ENCODE data around the gene KNTC1.
"Not testable (repeated sequence)": the region's sequence is repeated elsewhere in the genome, so short reads cannot be mapped to it uniquely, and the experiment has no call there.

KNTC1 gene

DNA sequence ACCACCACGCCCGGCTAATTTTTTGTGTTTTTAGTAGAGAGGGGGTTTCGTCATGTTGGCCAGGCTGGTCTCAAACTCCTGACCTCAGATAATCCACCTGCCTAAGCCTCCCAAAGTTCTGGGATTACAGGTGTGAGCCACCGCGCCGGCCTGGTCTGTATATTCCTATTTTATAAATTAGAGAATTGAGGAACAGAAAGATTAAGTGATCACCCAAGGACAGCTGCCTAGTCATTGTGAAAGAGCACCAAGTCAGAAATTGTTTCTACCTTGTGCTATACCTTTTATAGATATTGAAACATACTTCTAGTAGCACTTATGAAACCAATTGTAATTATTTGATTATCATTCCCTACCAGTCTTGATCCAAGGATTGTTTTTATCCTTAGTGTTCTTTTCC, 1.9 kb downstream of the KNTC1 start:
- no peak overlapping the region for H3K4me3 ChIP-seq (ENCODE audit: low read depth in 1 of 2, low read length in 2 of 2)
- no peaks in the 10 kb centered on the region for H3K9me3 ChIP-seq (ENCODE audit: control insufficient read depth in 1 of 2, low read length in 2 of 2)
- H3K27me3 ChIP-seq (ENCODE audit: low read depth, low read length), result no peaks in the 10 kb centered on the region
- no peak overlapping the region for H3K27ac ChIP-seq (ENCODE audit: low read length)
- peaks cover 4 to 12% of the 10 kb centered on the region in 2 donors for H3K36me3 ChIP-seq (ENCODE audit: control insufficient read depth in 1 of 2, insufficient read depth in 2 of 2, low read length in 2 of 2)
- H3K4me1 ChIP-seq (ENCODE audit: control insufficient read depth in 1 of 2, insufficient read depth in 2 of 2, low read length in 2 of 2), result peaks cover 8 to 20% of the 10 kb centered on the region in 2 donors

DNA sequence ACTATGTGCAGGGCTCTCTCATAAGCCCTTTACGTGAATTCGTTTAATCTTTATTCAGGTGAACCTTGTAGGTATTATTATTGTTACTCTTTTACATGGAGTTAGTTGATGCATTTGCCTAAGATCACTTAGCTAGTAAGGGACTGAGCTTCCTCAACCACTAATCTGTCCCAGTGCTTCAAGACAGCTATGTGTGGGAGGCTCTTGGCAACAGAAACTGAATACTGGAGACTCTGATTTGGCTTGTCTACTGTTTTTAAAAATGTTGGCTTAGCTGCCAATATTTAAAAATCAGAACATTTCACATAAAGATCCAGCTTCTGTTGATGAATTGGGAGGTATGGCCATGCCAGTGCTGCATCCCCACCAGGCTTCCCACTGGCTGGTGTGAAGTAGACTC, 6.8 kb downstream of the KNTC1 start:
- H3K27ac ChIP-seq (ENCODE audit: low read length), result no peak overlapping the region
- H3K36me3 ChIP-seq (ENCODE audit: control insufficient read depth in 1 of 2, insufficient read depth in 2 of 2, low read length in 2 of 2), result peaks cover 0 to 9% of the 10 kb centered on the region in 2 donors

GRCh38 chr12:122537021-122537420, 10.0 kb downstream of the KNTC1 start:
- H3K27me3 ChIP-seq (ENCODE audit: low read depth, low read length), result no peaks in the 10 kb centered on the region
- H3K4me3 ChIP-seq (ENCODE audit: low read depth in 1 of 2, low read length in 2 of 2), result no peak overlapping the region
- H3K9me3 ChIP-seq (ENCODE audit: control insufficient read depth in 1 of 2, low read length in 2 of 2), result no peaks in the 10 kb centered on the region
- peaks cover 0 to 6% of the 10 kb centered on the region in 2 donors for H3K36me3 ChIP-seq (ENCODE audit: control insufficient read depth in 1 of 2, insufficient read depth in 2 of 2, low read length in 2 of 2)
- no peak overlapping the region for H3K27ac ChIP-seq (ENCODE audit: low read length)
- H3K4me1 ChIP-seq (ENCODE audit: control insufficient read depth in 1 of 2, insufficient read depth in 2 of 2, low read length in 2 of 2), result no peaks in the 10 kb centered on the region

More for the DNA sequence above, 6.8 kb downstream of the KNTC1 start:
- Histone ChIP-seq H3K9me3 (ENCODE audit: control insufficient read depth in 1 of 2, low read length in 2 of 2) (no peaks in the 10 kb centered on the region), H3K4me1 (ENCODE audit: control insufficient read depth in 1 of 2, insufficient read depth in 2 of 2, low read length in 2 of 2) (no peaks in the 10 kb centered on the region), H3K4me3 (ENCODE audit: low read depth in 1 of 2, low read length in 2 of 2) (no peak overlapping the region), H3K27me3 (ENCODE audit: low read depth, low read length) (no peaks in the 10 kb centered on the region)

- H3K4me1 ChIP-seq (ENCODE audit: control insufficient read depth in 1 of 2, insufficient read depth in 2 of 2, low read length in 2 of 2), result no peaks in the 10 kb centered on the region
- H3K27ac ChIP-seq (ENCODE audit: low read length), result no peak overlapping the region
- H3K4me3 ChIP-seq (ENCODE audit: low read depth in 1 of 2, low read length in 2 of 2), result no peak overlapping the region
- H3K36me3 ChIP-seq (ENCODE audit: control insufficient read depth in 1 of 2, insufficient read depth in 2 of 2, low read length in 2 of 2), result peaks cover 0 to 6% of the 10 kb centered on the region in 2 donors
- H3K9me3 ChIP-seq (ENCODE audit: control insufficient read depth in 1 of 2, low read length in 2 of 2), result no peaks in the 10 kb centered on the region
- H3K27me3 ChIP-seq (ENCODE audit: low read depth, low read length), result no peaks in the 10 kb centered on the region
Measured at GRCh38 chr12:122538496-122538895, 11.4 kb downstream of the KNTC1 start.

DNA sequence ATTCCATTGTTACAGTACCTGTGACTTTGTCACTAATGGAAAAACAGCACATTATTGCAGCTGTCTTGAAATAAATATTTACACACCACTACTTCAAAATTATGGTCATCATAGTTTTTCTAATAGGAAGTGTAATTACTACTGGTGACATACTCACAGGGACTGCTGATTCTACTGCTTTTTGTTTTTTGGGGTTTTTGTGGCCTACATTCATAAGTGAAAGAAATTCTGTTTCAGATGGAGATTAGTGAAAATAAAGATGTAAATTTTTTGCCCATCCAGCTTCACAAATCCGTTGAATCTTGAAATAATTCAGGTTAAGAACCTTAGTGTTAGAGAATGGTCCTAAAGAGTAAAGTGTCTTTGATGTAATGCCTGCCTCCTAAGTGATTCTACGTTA, 17.5 kb downstream of the KNTC1 start:
- Histone ChIP-seq H3K27ac (ENCODE audit: low read length) (no peak overlapping the region), H3K4me1 (ENCODE audit: control insufficient read depth in 1 of 2, insufficient read depth in 2 of 2, low read length in 2 of 2) (no peaks in the 10 kb centered on the region), H3K36me3 (ENCODE audit: control insufficient read depth in 1 of 2, insufficient read depth in 2 of 2, low read length in 2 of 2) (peaks cover 0 to under 1% of the 10 kb centered on the region in 2 donors), H3K4me3 (ENCODE audit: low read depth in 1 of 2, low read length in 2 of 2) (no peak overlapping the region), H3K27me3 (ENCODE audit: low read depth, low read length) (no peaks in the 10 kb centered on the region), H3K9me3 (ENCODE audit: control insufficient read depth in 1 of 2, low read length in 2 of 2) (no peaks in the 10 kb centered on the region)

- H3K4me3 ChIP-seq (ENCODE audit: low read depth in 1 of 2, low read length in 2 of 2), result no peak overlapping the region
- H3K9me3 ChIP-seq (ENCODE audit: control insufficient read depth in 1 of 2, low read length in 2 of 2), result no peaks in the 10 kb centered on the region
- H3K27me3 ChIP-seq (ENCODE audit: low read depth, low read length), result no peaks in the 10 kb centered on the region
- H3K36me3 ChIP-seq (ENCODE audit: control insufficient read depth in 1 of 2, insufficient read depth in 2 of 2, low read length in 2 of 2), result peaks cover 3 to 6% of the 10 kb centered on the region in 2 donors
- no peak overlapping the region for H3K27ac ChIP-seq (ENCODE audit: low read length)
- no peaks in the 10 kb centered on the region for H3K4me1 ChIP-seq (ENCODE audit: control insufficient read depth in 1 of 2, insufficient read depth in 2 of 2, low read length in 2 of 2)
Measured at GRCh38 chr12:122545855-122546254, 18.8 kb downstream of the KNTC1 start.

DNA sequence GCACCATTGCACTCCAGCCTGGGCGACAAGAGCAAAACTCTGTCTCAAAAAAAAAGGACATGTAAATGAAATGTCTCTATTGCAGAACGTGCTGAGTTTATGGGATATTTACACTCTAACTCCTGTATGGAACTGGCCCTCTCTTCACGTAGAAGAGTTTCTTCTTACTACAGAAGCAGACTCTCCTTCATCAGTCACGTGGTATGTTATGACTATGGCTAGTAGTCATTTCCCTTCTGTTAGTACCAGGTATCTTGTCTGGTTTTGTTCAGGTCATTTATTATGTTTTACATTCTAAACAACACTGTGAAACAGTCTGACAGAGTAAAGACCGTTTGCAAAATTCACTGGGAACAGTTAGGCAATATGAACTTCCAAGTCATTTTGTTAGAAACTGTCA, 20.3 kb downstream of the KNTC1 start:
- no peaks in the 10 kb centered on the region for H3K27me3 ChIP-seq (ENCODE audit: low read depth, low read length)
- H3K9me3 ChIP-seq (ENCODE audit: control insufficient read depth in 1 of 2, low read length in 2 of 2), result no peaks in the 10 kb centered on the region
- H3K27ac ChIP-seq (ENCODE audit: low read length), result no peak overlapping the region
- H3K4me3 ChIP-seq (ENCODE audit: low read depth in 1 of 2, low read length in 2 of 2), result no peak overlapping the region
- peaks cover 6 to 18% of the 10 kb centered on the region in 2 donors for H3K36me3 ChIP-seq (ENCODE audit: control insufficient read depth in 1 of 2, insufficient read depth in 2 of 2, low read length in 2 of 2)
- H3K4me1 ChIP-seq (ENCODE audit: control insufficient read depth in 1 of 2, insufficient read depth in 2 of 2, low read length in 2 of 2), result no peaks in the 10 kb centered on the region

DNA sequence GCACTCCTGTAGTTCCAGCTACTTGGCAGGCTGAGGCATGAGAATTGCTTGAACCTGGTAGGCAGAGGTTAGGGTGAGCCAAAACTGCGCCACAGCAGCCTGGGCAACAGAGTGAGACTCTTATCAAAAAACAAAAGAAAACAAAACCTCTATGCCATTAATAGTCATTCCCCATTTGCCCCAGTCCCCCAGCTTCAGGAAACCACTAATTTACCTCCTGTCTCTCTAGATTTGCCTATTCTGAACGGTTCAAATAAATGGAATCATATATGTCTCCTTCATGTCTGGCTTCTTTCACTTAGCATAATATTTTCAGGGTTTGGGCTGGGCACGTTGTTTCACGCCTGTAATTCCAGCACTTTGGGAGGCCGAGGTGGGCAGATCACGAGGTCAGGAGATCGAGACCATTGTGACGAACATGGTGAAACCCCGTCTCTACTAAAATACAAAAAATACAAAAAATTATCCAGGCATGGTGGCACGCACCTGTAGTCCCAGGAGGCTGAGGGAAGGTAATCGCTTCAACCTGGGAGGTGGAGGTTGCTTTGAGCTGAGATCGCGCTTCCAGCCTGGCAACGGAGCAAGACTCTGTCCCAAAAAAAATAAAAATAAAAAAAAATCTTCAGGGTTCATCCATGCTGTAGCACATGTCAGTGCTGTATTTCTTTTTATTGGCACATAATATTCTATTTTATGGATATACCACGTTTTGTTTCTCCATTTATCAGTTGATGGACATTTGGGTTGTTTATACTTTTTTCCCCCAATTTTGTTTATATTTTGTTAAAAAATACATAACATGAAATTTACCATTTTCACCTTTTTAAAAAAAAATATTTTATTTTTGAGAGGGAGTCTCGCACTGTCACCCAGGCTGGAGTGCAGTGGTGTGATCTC, 31.9 kb downstream of the KNTC1 start:
- Histone ChIP-seq H3K27ac (ENCODE audit: low read length) (no peak overlapping the region), H3K36me3 (ENCODE audit: control insufficient read depth in 1 of 2, insufficient read depth in 2 of 2, low read length in 2 of 2) (peaks cover 7 to 22% of the 10 kb centered on the region in 2 donors), H3K4me1 (ENCODE audit: control insufficient read depth in 1 of 2, insufficient read depth in 2 of 2, low read length in 2 of 2) (no peaks in the 10 kb centered on the region), H3K4me3 (ENCODE audit: low read depth in 1 of 2, low read length in 2 of 2) (no peak overlapping the region), H3K27me3 (ENCODE audit: low read depth, low read length) (no peaks in the 10 kb centered on the region), H3K9me3 (ENCODE audit: control insufficient read depth in 1 of 2, low read length in 2 of 2) (no peaks in the 10 kb centered on the region)

- Histone ChIP-seq H3K9me3 (ENCODE audit: control insufficient read depth in 1 of 2, low read length in 2 of 2) (no peaks in the 10 kb centered on the region), H3K36me3 (ENCODE audit: control insufficient read depth in 1 of 2, insufficient read depth in 2 of 2, low read length in 2 of 2) (peaks cover 7 to 26% of the 10 kb centered on the region in 2 donors), H3K4me1 (ENCODE audit: control insufficient read depth in 1 of 2, insufficient read depth in 2 of 2, low read length in 2 of 2) (no peaks in the 10 kb centered on the region), H3K27me3 (ENCODE audit: low read depth, low read length) (no peaks in the 10 kb centered on the region), H3K27ac (ENCODE audit: low read length) (no peak overlapping the region), H3K4me3 (ENCODE audit: low read depth in 1 of 2, low read length in 2 of 2) (no peak overlapping the region)
Measured at GRCh38 chr12:122560138-122560537, 33.1 kb downstream of the KNTC1 start.

DNA sequence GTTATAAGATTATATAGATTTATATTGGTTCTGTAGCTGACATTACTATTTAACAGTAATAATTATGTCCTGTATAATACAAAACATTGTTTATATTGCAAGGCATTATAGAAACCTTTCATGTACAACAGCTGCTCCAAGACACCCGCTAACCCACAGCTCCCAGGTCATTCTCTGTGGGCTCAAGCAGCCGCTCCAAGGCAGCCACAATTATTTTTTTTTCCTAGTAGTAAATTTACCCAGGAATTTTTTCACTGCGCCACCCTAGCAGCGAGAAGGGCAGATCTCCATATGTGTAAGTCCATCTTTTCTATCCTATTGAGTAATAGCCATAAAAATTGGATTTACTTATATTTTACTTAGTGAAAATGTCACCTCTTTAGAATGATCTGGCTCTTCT, 36.3 kb downstream of the KNTC1 start:
- Histone ChIP-seq H3K27me3 (ENCODE audit: low read depth, low read length) (no peaks in the 10 kb centered on the region), H3K4me3 (ENCODE audit: low read depth in 1 of 2, low read length in 2 of 2) (no peak overlapping the region), H3K9me3 (ENCODE audit: control insufficient read depth in 1 of 2, low read length in 2 of 2) (no peaks in the 10 kb centered on the region), H3K4me1 (ENCODE audit: control insufficient read depth in 1 of 2, insufficient read depth in 2 of 2, low read length in 2 of 2) (no peaks in the 10 kb centered on the region), H3K27ac (ENCODE audit: low read length) (no peak overlapping the region), H3K36me3 (ENCODE audit: control insufficient read depth in 1 of 2, insufficient read depth in 2 of 2, low read length in 2 of 2) (peaks cover 0 to 14% of the 10 kb centered on the region in 2 donors)

DNA sequence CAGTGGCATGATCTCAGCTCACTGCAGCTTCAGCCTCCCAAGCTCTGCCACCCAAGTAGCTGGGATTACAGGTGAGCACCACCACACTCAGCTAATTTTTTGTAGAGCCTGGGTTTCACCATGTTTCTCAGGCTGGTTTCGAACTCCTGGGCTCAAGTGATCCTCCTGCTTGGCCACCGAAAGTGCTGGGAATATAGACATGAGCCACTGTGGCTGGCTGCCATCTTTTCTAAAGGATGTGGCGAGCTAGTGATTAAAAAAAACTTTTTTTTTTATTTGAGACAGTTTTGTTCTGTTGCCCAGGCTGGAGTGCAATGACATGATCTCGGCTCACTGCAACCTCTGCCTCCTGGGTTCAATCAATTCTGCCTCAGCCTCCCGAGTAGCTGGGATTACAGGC, 39.8 kb downstream of the KNTC1 start:
- H3K36me3 ChIP-seq (ENCODE audit: control insufficient read depth in 1 of 2, insufficient read depth in 2 of 2, low read length in 2 of 2); H3K27me3 ChIP-seq (ENCODE audit: low read depth, low read length); H3K4me3 ChIP-seq (ENCODE audit: low read depth in 1 of 2, low read length in 2 of 2); H3K4me1 ChIP-seq (ENCODE audit: control insufficient read depth in 1 of 2, insufficient read depth in 2 of 2, low read length in 2 of 2); H3K9me3 ChIP-seq (ENCODE audit: control insufficient read depth in 1 of 2, low read length in 2 of 2); H3K27ac ChIP-seq (ENCODE audit: low read length): not testable (repeated sequence)

DNA sequence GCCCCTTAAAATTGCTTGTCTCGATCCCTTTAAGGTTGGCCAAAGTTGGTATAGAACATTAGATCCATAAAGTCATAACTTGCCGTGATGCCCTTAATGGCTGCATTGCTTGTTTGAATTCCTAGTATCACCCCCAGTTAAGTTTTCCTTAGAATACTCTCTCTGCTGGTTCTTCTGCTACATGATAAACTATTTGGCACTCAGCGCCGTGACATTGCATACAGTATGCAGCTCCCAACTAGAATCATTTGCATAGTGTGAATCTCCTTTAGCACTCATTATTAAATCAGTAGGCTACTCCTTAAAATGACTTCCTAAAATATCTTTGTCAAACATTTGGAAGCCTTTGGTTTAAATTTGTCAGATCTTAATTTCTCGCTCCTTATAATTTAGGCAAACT, 42.2 kb downstream of the KNTC1 start:
- Histone ChIP-seq H3K4me1 (ENCODE audit: control insufficient read depth in 1 of 2, insufficient read depth in 2 of 2, low read length in 2 of 2) (no peaks in the 10 kb centered on the region), H3K36me3 (ENCODE audit: control insufficient read depth in 1 of 2, insufficient read depth in 2 of 2, low read length in 2 of 2) (peaks cover 5 to 12% of the 10 kb centered on the region in 2 donors), H3K27ac (ENCODE audit: low read length) (no peak overlapping the region), H3K27me3 (ENCODE audit: low read depth, low read length) (no peaks in the 10 kb centered on the region), H3K4me3 (ENCODE audit: low read depth in 1 of 2, low read length in 2 of 2) (no peak overlapping the region), H3K9me3 (ENCODE audit: control insufficient read depth in 1 of 2, low read length in 2 of 2) (no peaks in the 10 kb centered on the region)
